Hematopoietic multipotent progenitor cell treated with erythropoietin and hydrocortisone succinate and interleukin-3 and kit ligand, for 8 days (in vitro differentiated cells): Measurements from ENCODE around the gene ANKRD31.

Source experiments
- DNase-seq: peaks from one replicate; pipeline ENCODE4 v3.0.0-alpha.2; 2015

ANKRD31 gene

GRCh38 chr5:75023368-75024159, 213.1 kb downstream of the ANKRD31 start:
- DNase-seq, result no peak

GRCh38 chr5:75021800-75022199, 214.9 kb downstream of the ANKRD31 start:
- DNase-seq, result no peak

GRCh38 chr5:75021219-75021618, 215.5 kb downstream of the ANKRD31 start:
- no peak for DNase-seq

- no peak for DNase-seq
Observed at GRCh38 chr5:75020016-75020656, 216.5 kb downstream of the ANKRD31 start.

- no peak for DNase-seq
Observed at GRCh38 chr5:75018805-75019587, 217.7 kb downstream of the ANKRD31 start.
